DOHH2 (cell line): ENCODE measurements around the gene PLIN5.

Experiments
- CTCF ChIP-seq: fragments of 200-600 bp; sonication (generic); IDR thresholded peaks from one replicate; pipeline ENCODE4 v1.5.1; 2014; ENCODE audit warnings: antibody characterized with exemption, mild to moderate bottlenecking, low read depth, low read length; ENCODE audit not compliant: poor library complexity, severe bottlenecking
- EZH2phosphoT487 ChIP-seq: fragments of 200-600 bp; sonication (generic); IDR thresholded peaks from 2 replicates; pipeline ENCODE4 v1.6.1; 2017; ENCODE audit warnings: borderline replicate concordance, mild to moderate bottlenecking, antibody characterized with exemption, low read length, moderate library complexity, mixed read lengths

- TF ChIP-seq CTCF (no peak), EZH2phosphoT487 (no peak)
Measured at GRCh38 chr19:4582980-4583842, 48.2 kb upstream of the PLIN5 start.
